Aorta (tissue), 5 donors: ENCODE data around the gene CAND1. TPM values are rescaled to one million over a fixed set of nuclear protein-coding genes. Genes with fewer than 3 reads are reported as not detected.

Source experiments
- ATAC-seq: fragments of 200-7000 bp; cut with Tn5 transposase; one replicate; pipeline ENCODE4 v1.9.1; 2022; ENCODE audit warnings: moderate library complexity; ENCODE audit not compliant: low FRiP score
- DNase-seq, 2 donors: peaks; one replicate each; pipeline ENCODE4 v3.0.0-alpha.2; 2020
- H3K27ac ChIP-seq, 2 donors: one replicate each; pipeline ENCODE4 v1.5.1; 2013; ENCODE audit warnings: low read length in 2 of 2, mild to moderate bottlenecking in 2 of 2, moderate library complexity in 2 of 2, control low read depth in 1 of 2, inconsistent platforms in 1 of 2, low read depth in 1 of 2
- H3K27me3 ChIP-seq, 2 donors: one replicate each; pipeline ENCODE4 v1.6.1; 2013; ENCODE audit warnings: control low read depth in 1 of 2, low read length in 1 of 2, mild to moderate bottlenecking in 1 of 2, moderate library complexity in 1 of 2; ENCODE audit not compliant: insufficient read depth in 2 of 2, control insufficient read depth in 1 of 2
- H3K36me3 ChIP-seq, 2 donors: one replicate each; pipeline ENCODE4 v1.6.1; 2013; ENCODE audit warnings: control low read depth in 1 of 2, low read length in 1 of 2, mild to moderate bottlenecking in 1 of 2; ENCODE audit not compliant: insufficient read depth in 2 of 2, control insufficient read depth in 1 of 2
- H3K4me1 ChIP-seq, 2 donors: one replicate each; pipeline ENCODE4 v1.6.1; 2013; ENCODE audit warnings: low read length in 2 of 2, control low read depth in 1 of 2, mild to moderate bottlenecking in 1 of 2, moderate library complexity in 1 of 2; ENCODE audit not compliant: insufficient read depth in 2 of 2, control insufficient read depth in 1 of 2
- H3K4me3 ChIP-seq, 2 donors: one replicate each; pipeline ENCODE4 v1.5.1; 2013; ENCODE audit warnings: low read length in 2 of 2, control low read depth in 1 of 2, mild to moderate bottlenecking in 1 of 2
- H3K9me3 ChIP-seq: one replicate; pipeline ENCODE4 v1.6.1; 2013; ENCODE audit warnings: mild to moderate bottlenecking, low read length; ENCODE audit not compliant: control insufficient read depth
- WGBS, 2 donors: extraction: QIAGEN DNeasy Blood & Tissue Kit; methylation state at CpG; one replicate each; pipeline ENCODE4 v1.1.7; 2013; 5-methylcytosine and 5-hydroxymethylcytosine counted together
- intact Hi-C, 2 donors: fragments of 100-400 bp; cut with DNase I; formaldehyde crosslinking; loops; one replicate each; pipeline versions ENCODE4 v1.14.2 to v1.15.0; 2022
- polyA plus RNA-seq, 2 donors: library from polyadenylated mRNA; stranded (reverse); fragments of 200-250 nt; gene quantifications; one replicate each; pipeline ENCODE4 v1.2.3, GENCODE V29; 2013
- total RNA-seq, 2 donors: library from RNA; stranded (reverse); fragmentation: NEBNext Ultra II Directional; extraction: Animal tissue kit (Norgen Biotek cat#: 25700); gene quantifications; one replicate each; pipeline ENCODE4 v1.2.1, GENCODE V29; 2021
- donor health status: healthy with polysubstance abuse.
- donor health status: Bipolar disorder and iron deficiency.
- donor health status: DM: no; HTN: no; CAD: no.
- donor health status: DM: no; HTN: no; CAD: no.
- donor health status: DM: yes; HTN: yes; CAD: no.

CAND1 gene
- total and polyA plus RNA-seq, 4 donors: 10.9 to 113 (median 54.3) TPM

- Histone ChIP-seq H3K4me3 (no peak overlapping the region), H3K27me3 (no peaks in the 10 kb centered on the region), H3K4me1 (no peaks in the 10 kb centered on the region), H3K27ac (no peak overlapping the region), H3K9me3 (no peaks in the 10 kb centered on the region), H3K36me3 (no peaks in the 10 kb centered on the region)
- intact Hi-C loops: no loop called here
- 94 to 96% methylated on average over 4 of the region's 4 CpGs for whole genome bisulfite sequencing, 2 donors
- DNase-seq (no peak), ATAC-seq (no peak)
Observed at GRCh38 chr12:67319936-67320335, 50.8 kb downstream of the CAND1 start.

- Histone ChIP-seq H3K9me3 (no peaks in the 10 kb centered on the region), H3K4me1 (no peaks in the 10 kb centered on the region), H3K4me3 (no peak overlapping the region), H3K27ac (no peak overlapping the region), H3K36me3 (no peaks in the 10 kb centered on the region), H3K27me3 (no peaks in the 10 kb centered on the region)
- WGBS, 2 donors: 69 to 71% methylated on average over 3 of the region's 3 CpGs
- intact Hi-C loops: no loop called here
- no peak for DNase-seq
- ATAC-seq: no peak
Observed at GRCh38 chr12:67320614-67321295, 51.6 kb downstream of the CAND1 start.

GRCh38 chr12:67322580-67322979, 53.4 kb downstream of the CAND1 start:
- Histone ChIP-seq H3K9me3 (no peaks in the 10 kb centered on the region), H3K36me3 (no peaks in the 10 kb centered on the region), H3K27me3 (no peaks in the 10 kb centered on the region), H3K27ac (no peak overlapping the region), H3K4me1 (no peaks in the 10 kb centered on the region), H3K4me3 (no peak overlapping the region)
- intact Hi-C loops: no loop called here
- DNase-seq (no peak), ATAC-seq (no peak)
- 95 to 97% methylated on average over 12 of the region's 12 CpGs for WGBS, 2 donors

GRCh38 chr12:67323007-67323406, 53.8 kb downstream of the CAND1 start:
- H3K27me3 ChIP-seq: no peaks in the 10 kb centered on the region
- no peak overlapping the region for H3K4me3 ChIP-seq
- no peaks in the 10 kb centered on the region for H3K36me3 ChIP-seq
- H3K27ac ChIP-seq: no peak overlapping the region
- intact Hi-C loops: no loop called here
- DNase-seq (no peak), ATAC-seq (no peak)
- no peaks in the 10 kb centered on the region for H3K4me1 ChIP-seq
- WGBS, 2 donors: 98 to 99% methylated on average over 3 of the region's 3 CpGs
- H3K9me3 ChIP-seq: no peaks in the 10 kb centered on the region

DNA sequence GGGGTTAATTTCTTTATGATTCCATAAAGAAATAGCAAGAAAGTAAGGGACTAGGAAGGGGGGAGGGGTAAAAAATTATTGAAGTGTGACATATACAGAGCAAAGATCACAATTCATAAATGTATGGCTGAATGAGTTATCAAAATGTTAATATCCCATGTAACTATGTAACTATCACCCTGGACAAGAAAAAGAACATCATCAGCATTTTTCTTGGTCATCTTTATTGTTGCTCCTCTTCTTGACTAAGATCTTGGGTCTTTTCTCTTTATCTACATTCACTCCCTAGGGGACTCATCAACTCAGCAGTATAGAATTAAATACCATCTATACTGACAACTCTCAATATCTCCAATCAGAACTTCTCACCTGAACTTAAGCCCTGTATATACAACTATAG, 57.5 kb downstream of the CAND1 start:
- Histone ChIP-seq H3K27ac (no peak overlapping the region), H3K27me3 (no peaks in the 10 kb centered on the region), H3K9me3 (no peaks in the 10 kb centered on the region), H3K4me3 (no peak overlapping the region), H3K4me1 (no peaks in the 10 kb centered on the region), H3K36me3 (no peaks in the 10 kb centered on the region)
- DNase-seq (no peak), ATAC-seq (no peak)
- intact Hi-C loops: no loop called here

- WGBS, 2 donors: 73% methylated on average over 2 of the region's 2 CpGs
- DNase-seq: no peak
Observed at GRCh38 chr12:67327466-67327865, 58.3 kb downstream of the CAND1 start.

DNA sequence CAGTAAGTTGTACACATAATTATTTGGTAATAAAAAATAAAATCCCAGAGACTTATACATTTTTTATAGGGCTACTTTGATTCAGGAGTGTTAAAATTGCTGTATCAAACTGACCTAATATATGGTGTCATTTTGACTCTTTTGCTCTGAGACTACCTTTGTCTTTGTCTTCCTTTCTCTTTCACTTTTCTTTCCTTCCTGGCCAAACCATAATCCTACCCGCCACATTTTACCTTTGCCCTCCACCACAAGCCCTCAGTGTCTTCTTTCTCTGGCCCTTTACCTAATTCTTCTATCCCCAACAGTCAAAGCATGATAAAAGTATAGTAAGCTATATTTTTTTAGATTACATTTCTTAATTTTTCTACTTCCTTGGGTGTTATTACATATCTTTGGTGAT, 62.0 kb downstream of the CAND1 start:
- ATAC-seq (no peak), DNase-seq (no peak)
- Histone ChIP-seq H3K27me3 (no peaks in the 10 kb centered on the region), H3K4me3 (no peak overlapping the region), H3K9me3 (no peaks in the 10 kb centered on the region), H3K36me3 (no peaks in the 10 kb centered on the region), H3K4me1 (no peaks in the 10 kb centered on the region), H3K27ac (no peak overlapping the region)
- intact Hi-C loops: no loop called here
- WGBS, 2 donors: 75 to 79% methylated on average over 1 of the region's 1 CpG

More at GRCh38 chr12:67327466-67327865, 58.3 kb downstream of the CAND1 start:
- intact Hi-C loops: no loop called here
- H3K4me1 ChIP-seq: no peaks in the 10 kb centered on the region
- H3K9me3 ChIP-seq: no peaks in the 10 kb centered on the region
- no peaks in the 10 kb centered on the region for H3K27me3 ChIP-seq
- no peaks in the 10 kb centered on the region for H3K36me3 ChIP-seq
- H3K4me3 ChIP-seq: no peak overlapping the region
- ATAC-seq: no peak
- no peak overlapping the region for H3K27ac ChIP-seq

DNA sequence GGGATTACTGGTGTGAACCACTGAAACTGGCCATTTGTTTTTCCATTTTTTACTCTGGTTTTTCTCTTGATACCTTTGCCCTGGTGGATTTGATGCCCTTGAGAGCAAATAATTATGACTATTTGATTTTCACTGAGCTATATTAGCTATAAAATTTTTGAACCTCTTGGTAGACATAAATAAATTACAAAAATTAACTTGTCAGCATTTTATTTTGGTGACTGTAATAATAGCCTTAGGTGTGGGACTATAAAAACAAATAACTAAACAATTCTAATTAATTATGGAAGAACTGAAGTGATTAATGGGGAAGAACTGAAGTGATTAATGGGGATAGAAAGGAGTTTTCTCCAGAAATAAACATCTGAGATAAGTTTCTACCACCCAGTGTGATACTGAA, 62.7 kb downstream of the CAND1 start:
- intact Hi-C loops: no loop called here
- H3K9me3 ChIP-seq: no peaks in the 10 kb centered on the region

GRCh38 chr12:67333649-67334048, 64.5 kb downstream of the CAND1 start:
- no peaks in the 10 kb centered on the region for H3K36me3 ChIP-seq
- H3K4me1 ChIP-seq: no peaks in the 10 kb centered on the region
- WGBS, 2 donors: 84 to 86% methylated on average over 1 of the region's 1 CpG
- no peak overlapping the region for H3K4me3 ChIP-seq
- intact Hi-C loops: no loop called here
- H3K9me3 ChIP-seq: no peaks in the 10 kb centered on the region
- ATAC-seq (no peak), DNase-seq (no peak)
- no peak overlapping the region for H3K27ac ChIP-seq
- no peaks in the 10 kb centered on the region for H3K27me3 ChIP-seq

More for the DNA sequence above, 62.7 kb downstream of the CAND1 start:
- Histone ChIP-seq H3K4me1 (no peaks in the 10 kb centered on the region), H3K4me3 (no peak overlapping the region), H3K36me3 (no peaks in the 10 kb centered on the region), H3K27me3 (no peaks in the 10 kb centered on the region), H3K27ac (no peak overlapping the region)
- ATAC-seq (no peak), DNase-seq (no peak)
